T-helper 9 cell (primary cell): ENCODE data around the gene ACER3.
"Not testable (repeated sequence)": the region's sequence is repeated elsewhere in the genome, so short reads cannot be mapped to it uniquely, and the experiment has no call there.

ENCODE experiments used
- DNase-seq: peaks from one replicate; pipeline ENCODE4 v3.0.0-alpha.2; 2020

The ACER3 gene

DNA sequence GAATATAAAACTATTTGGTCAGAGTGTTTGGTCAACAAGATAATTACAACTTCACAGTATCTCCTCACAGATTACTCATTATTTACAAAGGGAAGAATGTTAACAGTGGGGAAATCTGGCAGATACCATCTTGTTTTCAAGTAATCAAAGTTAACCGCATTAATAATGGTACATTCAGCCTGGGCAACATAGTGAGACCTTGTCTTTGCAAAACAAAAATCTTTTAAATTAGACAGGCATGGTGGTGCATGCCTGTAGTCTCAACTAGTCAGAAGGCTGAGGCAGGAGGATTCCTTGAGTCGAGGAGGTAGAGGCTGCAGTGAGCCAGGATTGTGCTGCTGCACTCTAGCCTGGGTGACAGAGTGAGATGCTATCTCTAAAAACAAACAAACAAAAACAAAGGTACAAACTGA, 78.5 kb downstream of the ACER3 start:
- no peak for DNase-seq

DNA sequence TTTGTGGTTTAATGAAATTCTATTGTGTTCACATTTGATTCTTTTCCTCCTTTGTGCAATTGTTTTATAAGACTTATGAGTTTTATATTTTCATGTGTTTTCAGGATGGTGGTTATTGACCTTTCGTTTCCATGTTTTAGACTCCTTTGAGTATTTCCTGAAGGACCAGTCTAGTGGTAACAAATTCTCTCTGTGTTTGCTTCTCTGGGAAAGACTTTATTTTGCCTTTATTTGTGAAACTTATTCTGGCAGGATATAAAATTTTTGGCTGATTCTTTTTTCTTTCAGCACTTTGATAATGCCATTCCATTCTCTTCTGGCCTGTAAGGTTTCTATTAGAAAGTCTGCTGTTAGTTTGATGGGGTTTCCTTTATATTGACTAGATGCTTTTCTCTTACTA, 83.5 kb downstream of the ACER3 start:
- no peak for DNase-seq

DNA sequence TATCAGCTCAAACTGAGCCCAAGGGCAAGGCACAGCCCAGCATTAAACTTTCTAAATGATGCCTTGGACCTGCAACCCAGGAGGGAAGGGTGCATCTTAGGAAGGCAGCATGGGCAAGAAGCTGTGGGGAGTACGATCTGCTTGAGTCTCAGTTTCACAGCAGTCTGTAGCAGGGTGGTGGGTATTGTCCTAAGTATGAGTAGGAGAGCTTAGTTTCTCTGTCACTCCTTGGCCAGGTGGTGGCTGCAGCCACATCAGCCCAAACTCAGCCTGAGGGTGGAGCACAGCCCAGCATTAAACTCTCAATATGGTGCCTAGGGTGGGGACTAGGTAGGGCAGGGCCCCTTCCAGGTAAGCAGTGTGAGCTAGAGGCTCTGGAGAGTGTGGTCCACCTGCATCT, 85.5 kb downstream of the ACER3 start:
- no peak for DNase-seq

DNA sequence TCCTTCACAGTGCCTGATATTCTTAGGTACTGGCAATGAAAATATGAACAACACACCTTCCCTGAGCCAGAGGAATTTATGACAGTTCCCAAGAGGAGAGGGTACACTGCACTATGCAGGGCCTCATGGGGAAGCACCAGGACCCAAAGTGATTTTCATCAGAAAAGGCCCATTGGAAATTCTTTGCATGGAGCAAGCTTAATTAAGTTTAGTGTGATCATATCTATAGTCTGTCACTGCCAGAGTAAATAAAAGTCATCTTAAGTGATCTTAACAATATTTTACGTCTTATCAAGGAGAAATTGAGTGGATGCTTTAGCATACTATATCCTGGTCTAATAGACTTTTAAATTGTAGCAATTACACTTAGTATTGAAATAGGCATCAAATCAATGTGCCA, 86.5 kb downstream of the ACER3 start:
- no peak for DNase-seq

DNA sequence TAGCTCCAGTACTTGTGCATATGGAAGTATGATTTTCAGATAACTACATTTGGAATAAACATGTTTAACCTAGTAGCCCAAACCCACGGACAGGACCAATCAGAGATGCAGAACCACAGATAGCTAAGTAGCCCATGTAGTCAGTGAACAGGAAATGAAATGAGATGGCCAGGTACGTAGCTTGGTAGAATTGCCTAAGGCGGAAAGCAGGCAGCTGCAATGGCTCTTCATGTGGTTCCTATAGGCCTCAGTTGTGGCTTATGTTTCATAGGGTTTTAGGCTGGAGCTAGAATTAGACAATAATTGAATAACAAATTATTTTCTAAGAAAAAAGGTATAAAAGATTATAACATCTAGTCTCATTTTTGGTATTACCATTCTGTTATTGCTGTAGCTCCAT, 87.1 kb downstream of the ACER3 start:
- DNase-seq = no peak

DNA sequence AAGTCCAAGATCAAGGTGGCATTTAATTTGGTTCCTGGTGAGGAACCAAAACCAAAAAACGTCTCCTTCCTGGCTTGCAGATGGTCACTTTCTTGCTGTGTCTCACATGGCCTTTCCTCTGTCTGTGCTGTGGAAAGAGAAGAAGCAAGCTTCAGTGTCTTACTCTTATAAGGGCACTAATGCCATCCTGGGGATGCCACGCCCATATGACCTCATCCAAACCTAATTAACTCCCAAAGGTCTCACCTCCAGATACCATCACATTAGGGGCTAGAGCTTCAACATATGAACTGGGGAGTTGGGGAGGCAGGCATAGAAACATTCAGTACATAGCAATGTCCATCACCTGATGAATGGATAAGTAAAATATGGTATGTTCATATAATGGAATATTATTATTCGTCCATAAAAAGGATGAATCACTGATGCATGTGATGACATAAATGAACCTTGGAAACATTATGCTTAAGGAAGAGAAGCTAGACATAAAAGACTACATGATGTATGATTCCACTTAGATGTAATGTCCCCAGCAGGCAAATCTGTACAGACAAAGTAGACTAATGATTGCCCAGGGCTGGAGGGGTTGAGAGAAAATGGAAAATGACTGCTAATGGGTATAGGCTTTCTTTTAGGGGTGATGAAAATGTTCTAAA, 94.9 kb downstream of the ACER3 start:
- no peak for DNase-seq

DNA sequence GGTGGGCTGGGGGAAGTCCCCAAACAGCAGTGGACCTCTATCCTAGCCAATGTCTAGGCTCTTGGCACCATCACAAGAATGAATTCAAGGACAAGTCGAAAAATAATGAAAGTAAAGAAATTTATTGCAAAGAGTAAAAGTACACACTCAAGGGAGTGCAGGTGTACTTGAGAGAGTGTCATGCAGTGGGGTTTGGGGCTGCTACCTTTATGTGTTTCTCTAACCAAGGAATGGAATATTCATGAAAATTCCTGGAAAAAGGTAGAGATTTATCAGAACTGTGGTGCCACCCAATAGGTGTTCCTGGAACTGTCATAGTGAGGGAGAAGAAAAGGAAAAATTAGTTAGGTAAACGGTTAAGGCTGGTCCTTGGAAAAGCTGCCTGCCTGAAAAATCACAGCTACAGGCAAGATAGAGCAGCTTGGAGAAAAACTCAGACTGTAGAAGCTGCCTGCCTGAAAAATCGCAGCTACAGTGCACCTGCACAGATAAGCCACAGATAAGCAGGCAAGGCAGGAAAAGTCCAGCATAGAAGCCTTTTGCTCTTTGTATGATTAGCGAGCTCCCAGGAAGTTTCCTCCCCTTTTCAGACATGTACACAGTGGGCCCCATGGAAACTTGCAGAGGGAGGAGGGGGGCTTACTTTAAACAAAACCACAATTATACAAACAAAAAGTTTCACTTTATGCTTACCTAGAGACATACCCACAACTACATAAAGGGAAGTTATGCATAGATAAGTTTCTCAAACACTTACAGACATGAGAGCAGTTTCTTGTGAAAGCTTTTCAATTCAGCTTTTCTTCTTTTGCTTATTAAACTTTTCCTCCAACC, 102.1 kb downstream of the ACER3 start:
- no peak for DNase-seq

DNA sequence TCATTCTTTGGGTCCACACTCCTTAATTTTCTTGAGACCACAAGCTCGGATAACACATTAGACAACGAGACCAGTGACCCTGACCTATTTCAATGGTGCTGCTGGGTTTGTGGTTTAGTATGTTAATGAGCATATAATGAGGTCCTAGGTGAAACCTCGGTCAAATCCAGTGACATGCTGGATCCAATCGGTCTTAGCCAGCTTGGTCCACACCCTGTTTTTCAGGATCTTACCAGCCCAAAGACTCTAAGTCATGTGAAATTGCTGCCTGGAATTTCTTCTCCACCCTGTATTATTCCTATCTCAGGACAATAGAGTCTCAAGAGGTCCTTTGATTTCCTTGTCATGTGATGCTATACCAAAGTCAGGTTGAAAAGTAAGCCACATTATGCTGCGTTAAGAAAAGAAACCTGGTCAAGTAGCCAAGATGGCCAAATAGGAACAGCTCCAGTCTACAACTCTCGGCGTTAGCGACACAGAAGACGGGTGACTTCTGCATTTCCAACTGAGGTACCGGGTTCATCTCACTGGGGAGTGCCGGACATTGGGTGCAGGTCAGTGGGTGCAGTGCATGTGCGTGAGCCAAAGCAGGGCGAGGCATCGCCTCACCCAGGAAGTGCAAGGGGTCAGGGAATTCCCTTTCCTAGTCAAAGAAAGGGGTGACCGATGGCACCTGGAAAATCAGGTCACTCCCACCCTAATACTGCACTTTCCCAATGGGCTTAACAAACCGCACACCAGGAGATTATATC, 102.9 kb downstream of the ACER3 start:
- DNase-seq = not testable (repeated sequence)

DNA sequence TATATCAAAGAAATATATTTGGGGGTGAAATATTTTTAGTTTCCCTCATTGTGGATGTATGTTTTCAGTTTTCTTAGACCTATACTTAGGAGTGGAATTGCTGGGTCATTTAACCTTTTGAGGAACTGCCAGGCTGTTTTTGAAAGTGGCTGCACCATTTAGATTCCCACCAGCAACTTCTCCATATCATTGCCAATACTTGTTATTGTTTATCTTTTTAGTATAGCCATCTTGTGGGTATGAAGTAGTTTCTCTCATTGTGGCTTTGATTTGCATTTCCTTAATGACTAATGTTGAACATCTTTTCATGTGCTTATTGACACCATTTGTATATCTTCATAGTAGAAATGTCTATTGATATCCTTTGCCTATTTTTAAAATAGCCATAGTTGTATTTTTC, 111.3 kb downstream of the ACER3 start:
- no peak for DNase-seq

DNA sequence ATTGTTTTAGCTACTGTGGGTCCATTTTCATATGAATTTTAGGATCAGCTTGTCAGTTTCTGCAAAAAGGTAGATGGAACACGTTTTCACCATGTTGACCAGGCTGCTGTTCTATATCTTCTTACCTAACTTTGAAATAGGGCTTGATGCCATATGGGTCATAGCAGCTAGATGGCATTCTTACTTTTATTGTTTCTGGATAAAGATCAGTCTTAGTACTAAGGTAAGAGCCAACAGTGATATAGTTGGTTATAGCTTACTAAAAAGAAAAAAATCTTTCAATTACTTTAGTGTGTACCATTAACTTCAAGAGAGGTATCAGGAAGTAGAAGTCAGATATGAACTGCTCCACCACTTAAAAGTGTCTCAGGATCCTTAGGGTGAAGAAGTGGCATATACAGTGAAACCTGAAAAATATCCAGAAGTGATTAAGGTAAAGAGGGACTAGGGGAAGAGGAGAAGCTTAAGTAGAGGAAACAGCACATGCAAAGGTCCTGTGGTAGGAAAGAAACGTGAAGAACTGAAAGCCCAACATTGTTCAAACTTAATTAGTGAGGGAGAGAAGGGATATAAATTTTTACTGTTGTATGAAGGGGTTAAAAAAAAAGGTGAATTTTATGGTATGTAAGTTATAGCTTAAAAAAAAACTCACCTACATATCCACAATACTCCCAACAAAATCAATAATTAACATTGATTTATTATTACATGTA, 113.6 kb downstream of the ACER3 start:
- no peak for DNase-seq

DNA sequence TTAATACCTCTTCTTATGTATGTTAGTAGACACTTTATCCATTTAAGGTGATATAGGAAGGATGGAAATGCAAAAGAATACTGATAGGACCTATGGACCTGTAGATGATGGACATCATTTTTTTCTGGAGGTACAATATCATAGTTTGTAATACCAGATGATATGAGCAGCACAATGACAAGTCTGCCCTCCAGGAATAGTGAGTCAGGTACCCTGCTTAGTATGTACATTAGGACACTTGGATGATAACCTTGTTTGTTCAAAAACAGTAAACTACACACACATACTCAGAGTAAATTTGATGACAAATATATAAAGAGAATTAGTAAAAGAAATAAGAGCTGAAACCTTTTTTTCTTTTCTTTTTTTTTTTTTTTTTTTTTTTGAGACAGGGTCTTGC, 114.8 kb downstream of the ACER3 start:
- no peak for DNase-seq

DNA sequence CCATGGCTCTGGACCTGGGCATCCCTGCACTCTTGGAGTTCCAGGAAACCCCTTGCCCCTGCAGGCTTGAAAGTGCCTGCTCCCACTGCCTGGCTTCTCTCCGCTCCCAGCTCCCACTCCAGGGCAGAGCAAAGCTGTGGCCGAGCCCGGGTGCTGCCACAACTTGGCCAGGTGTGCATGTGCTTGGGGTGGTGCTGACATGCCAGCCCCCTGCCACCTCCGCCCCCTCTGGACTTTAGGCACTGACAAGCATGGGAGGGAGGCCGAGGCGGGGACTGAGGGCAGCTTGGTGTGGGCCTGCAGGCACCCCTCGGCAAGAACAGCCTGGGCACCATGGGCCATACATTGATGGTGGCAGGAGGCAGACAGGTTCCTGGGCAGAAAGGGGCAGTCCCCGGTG, 117.1 kb downstream of the ACER3 start:
- DNase-seq = no peak

DNA sequence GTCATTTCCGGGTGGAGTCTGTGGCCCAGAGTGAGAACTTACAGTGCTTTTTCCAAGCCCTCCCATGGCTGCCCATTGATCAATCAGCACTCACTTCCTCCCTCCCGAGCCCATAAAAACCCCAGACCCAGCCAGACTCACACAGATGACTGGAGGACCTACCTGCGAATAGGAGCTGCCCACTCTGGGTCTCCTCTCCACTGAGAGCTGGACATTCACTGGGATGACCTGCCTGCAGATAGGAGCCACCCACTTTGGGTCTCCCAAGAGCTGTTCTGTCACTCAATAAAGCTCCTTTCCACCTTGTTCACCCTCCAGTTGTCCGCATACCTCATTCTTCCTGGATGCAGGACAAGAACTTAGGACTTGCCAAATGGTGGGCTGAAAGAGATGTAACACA, 117.5 kb downstream of the ACER3 start:
- no peak for DNase-seq

DNA sequence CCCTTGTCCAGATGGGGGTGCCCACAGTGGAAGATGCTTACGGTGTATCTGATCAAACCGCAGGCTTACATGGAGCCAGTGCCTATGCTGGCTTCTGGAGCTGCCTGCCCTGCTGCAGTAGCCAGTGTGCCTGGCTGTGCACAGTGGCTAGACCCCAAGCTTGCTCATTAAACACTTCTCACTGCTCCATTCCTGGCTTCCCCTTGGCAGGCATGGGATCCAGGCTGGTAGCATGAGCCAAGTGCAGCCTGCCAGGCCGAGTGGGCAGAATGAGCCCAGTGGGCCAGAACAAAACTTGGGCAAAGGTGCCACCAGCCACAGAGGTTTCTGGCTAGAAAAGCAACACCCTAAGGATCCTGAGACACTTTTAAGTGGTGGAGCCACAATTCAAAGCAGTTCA, 118.1 kb downstream of the ACER3 start:
- no peak for DNase-seq

DNA sequence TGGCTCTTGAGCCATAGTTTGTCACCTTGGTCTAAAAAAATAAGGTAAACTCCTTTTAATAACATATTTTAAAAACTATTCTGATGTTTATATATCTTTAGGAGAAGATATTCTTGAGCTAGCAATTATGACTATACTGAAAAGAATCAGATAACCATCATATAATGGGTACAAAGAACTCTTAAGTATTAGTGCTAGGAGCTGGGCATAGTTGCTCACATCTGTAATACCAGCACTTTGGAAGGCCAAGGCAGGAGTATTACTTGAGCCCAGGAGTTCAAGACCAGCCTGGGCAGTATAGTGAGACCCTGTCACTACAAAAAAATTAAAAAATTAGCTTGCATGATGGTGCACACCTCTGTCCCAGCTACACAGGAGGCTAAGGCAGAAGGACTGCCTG, 119.5 kb downstream of the ACER3 start:
- no peak for DNase-seq

DNA sequence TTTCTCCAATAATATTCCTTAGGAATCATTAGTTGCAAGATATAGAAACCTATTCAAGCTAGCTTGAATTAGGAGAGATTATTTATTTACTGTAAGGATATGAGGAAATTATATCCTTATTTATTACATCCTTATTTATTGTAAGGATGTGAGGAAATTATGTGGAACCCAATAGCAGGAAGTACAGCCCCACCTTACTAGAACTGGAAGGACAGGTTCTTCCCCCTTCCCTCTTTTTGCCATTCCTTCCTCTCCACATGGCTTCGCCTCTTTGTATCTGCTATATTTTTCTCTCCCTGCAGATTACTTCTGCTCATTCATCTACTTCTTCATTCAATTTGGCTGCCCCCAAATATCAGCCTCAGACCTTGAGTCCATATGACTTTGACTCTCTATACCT, 124.0 kb downstream of the ACER3 start:
- no peak for DNase-seq

DNA sequence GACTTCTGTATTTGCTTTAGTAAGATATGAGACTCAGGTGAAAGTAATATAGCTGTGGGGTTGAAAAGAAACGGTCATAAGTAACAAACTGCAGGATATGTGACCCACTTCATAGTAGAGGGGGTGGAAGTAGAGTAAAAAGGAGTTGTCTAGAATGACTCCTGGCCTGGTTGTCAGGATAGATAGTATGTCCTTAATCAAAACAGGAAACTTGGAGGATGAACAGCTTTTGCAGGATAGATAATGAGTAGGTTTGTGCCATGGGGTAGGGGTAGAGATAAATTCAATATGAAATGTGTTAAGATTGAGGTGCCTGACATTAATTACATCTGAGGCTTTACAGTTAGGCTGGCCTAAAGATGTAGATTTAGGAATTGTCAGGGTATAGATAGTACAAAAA, 126.5 kb downstream of the ACER3 start:
- DNase-seq = no peak

DNA sequence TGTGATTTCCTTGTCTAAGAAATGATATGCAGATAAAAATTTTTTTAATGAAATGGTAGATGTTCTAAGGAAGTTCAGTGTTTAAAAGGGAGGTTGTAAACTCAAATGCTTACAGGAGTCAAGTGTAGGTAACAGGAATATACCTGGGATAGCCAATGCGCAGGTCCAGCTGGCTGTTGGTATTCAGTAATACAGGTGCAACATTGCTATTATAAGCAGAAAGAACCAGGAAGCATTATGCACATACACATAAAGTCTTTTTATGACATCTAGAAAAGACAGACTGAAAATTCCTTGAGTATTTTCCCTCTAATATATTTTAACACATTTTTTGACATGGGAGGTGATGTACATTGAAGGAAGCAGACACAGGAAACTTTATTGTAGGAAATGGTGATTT, 129.9 kb downstream of the ACER3 start:
- DNase-seq = no peak

DNA sequence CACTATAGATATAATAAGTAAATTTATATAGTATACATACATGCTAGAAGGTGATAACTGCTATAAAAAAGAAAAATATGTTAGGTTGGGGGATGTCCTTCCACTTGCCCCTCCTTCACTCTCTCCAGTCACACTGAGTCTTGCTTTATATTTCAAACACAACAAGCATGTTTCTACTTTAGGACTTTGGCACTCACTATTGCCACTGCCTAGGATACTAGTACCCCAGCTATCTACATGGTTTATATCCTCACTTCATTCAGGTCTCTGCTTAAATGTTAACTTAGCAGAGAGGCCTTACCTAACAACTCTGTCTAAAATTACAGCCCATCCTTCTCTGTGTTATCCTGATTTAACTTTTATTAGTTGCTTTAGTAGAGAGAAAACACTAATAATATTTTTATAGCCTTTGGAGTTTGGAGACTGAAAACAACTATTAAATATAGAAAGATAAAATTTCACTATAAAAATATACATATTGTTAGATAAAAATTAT, 134.4 kb downstream of the ACER3 start:
- DNase-seq = no peak

DNA sequence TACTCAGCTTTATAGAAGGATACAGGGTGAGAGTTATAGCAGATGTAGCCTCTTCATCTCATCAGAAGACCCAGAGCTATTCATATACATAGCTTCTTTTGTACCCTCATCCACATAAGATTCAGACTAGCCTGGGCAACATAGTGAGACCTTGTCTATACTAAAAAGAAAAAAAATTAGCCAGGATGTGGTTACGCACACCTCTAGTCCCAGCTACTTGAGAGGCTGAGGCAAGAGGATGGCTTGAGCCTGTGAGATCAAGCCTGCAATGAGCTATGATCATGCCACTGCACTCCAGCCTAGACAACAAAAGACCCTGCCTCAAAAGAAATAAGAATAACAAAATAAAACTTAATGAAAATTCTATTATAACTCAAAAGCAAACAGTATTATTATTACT, 136.8 kb downstream of the ACER3 start:
- DNase-seq = no peak

DNA sequence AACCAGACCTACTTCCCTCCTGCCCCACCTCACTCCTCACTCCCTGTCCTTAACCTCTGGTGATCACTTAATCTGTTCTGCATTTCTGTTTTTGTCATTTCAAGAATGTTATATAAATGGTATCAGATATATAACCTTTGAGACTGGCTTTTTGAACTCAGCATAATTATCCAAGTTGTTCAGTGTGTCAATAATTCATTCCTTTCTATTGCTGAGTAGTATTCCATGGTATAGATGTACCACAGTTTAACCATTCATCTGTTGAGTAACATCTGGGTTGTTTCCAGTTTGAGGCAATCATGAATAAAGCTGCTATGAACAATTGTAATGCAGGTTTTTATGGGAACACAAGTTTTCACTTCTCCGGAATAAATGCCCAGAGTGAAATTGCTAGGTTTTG, 138.9 kb downstream of the ACER3 start:
- no peak for DNase-seq

DNA sequence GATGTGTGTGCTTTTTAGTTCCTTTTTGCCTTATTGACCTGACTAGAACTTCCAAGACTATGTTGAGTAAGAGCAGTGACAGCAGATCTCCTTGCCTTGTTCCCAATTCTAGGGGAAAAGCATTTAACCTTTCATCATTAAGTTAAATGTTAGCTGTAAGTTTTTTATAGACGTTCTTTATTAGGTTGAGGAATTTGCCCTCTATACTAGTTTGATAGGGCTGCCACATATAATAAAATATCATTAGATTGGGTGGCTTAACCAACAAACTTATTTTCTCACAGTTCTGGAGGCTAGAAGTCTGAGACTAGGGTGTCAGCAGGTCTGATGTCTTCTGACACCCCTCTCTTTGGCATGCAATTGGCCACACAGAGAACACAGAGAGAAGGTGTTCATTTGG, 140.9 kb downstream of the ACER3 start:
- DNase-seq = no peak

DNA sequence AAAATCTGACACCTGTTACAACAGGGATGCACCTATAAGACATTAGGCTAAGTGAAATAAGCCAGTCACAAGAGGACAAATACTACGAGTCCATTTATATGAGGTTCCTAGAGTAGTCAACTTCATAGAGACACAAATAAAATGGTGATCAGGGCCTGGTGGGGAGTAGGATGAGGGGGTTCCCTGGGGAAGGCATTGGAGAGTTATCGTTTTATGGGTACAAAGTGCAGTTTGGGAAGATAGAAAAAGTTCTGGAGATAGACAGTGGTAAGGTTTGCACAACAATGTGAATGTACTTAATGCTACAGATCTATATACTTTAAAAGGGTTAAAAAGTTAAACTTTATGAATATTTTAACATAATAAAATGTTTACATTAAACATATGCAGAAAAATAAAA, 142.1 kb downstream of the ACER3 start:
- no peak for DNase-seq
